H1 (cell line): Measurements from ENCODE around the gene ARL6IP4. TPM values are rescaled to one million over a fixed set of nuclear protein-coding genes. Genes with fewer than 3 reads are reported as not detected.

Experiments
- CTCF ChIA-PET: fragments of 300-600 bp; sonication (Branson Sonifier 250); formaldehyde crosslinking; loops from one replicate; lab custom pipeline; 2021; ENCODE audit not compliant: partially characterized antibody; lab: Charles Lee
- POLR2A ChIA-PET: fragments of 300-600 bp; sonication (Branson Sonifier 250); formaldehyde crosslinking; loops from one replicate; lab custom pipeline; 2021; ENCODE audit warnings: inconsistent platforms; ENCODE audit not compliant: partially characterized antibody; lab: Charles Lee
- DNase-seq, 2 experiments: peaks; one replicate each; pipeline versions ENCODE4 v3.0.0 to v3.0.0-alpha.2; 2010 to 2022; ENCODE audit warnings: low spot score in 2 of 2, low read depth in 1 of 2, mixed read lengths in 1 of 2
- FAIRE-seq: peaks from 2 replicates; lab custom pipeline; 2011; peaks lifted over from hg19 to GRCh38; lab: Jason Lieb, UNC
- H2AFZ ChIP-seq: 2 replicates; pipeline ENCODE4 v1.8.1; 2012; ENCODE audit warnings: low read length, inconsistent platforms
- H2AK5ac ChIP-seq: 2 replicates; pipeline ENCODE4 v1.6.1; 2013; ENCODE audit warnings: low read depth, low read length
- H2BK120ac ChIP-seq: replicated peaks from 2 replicates; pipeline ENCODE3; 2013; ENCODE audit warnings: low read depth, low read length, inconsistent platforms
- H2BK12ac ChIP-seq: 2 replicates; pipeline ENCODE4 v1.6.1; 2013; ENCODE audit warnings: low read depth, low read length
- H2BK15ac ChIP-seq: 2 replicates; pipeline ENCODE4 v1.6.1; 2013; ENCODE audit warnings: low read length
- H2BK20ac ChIP-seq: 2 replicates; pipeline ENCODE4 v1.6.1; 2013; ENCODE audit warnings: low read length
- H2BK5ac ChIP-seq: 2 replicates; pipeline ENCODE4 v1.6.1; 2013; ENCODE audit warnings: low read depth, low read length
- H3K14ac ChIP-seq: 2 replicates; pipeline ENCODE4 v1.6.1; 2013; ENCODE audit warnings: inconsistent platforms; ENCODE audit not compliant: insufficient read length
- H3K18ac ChIP-seq: 2 replicates; pipeline ENCODE4 v1.6.1; 2013; ENCODE audit warnings: low read length; ENCODE audit errors: extremely low read depth
- H3K23ac ChIP-seq: 2 replicates; pipeline ENCODE4 v1.6.1; 2013; ENCODE audit warnings: inconsistent platforms; ENCODE audit not compliant: insufficient read length
- H3K23me2 ChIP-seq: 2 replicates; pipeline ENCODE4 v1.6.1; 2013; ENCODE audit warnings: low read depth, low read length
- H3K27ac ChIP-seq: 2 replicates; pipeline ENCODE4 v1.6.1; 2011; ENCODE audit warnings: low read depth, low read length, inconsistent platforms
- H3K27me3 ChIP-seq, 4 experiments: replicated peaks in 1 of 4; 1 replicate in 1 of 4; 2 replicates in 3 of 4; pipeline versions ENCODE4 v1.6.1 to v1.8.1; 2011 to 2013; ENCODE audit warnings: low read length in 3 of 4, mild to moderate bottlenecking in 3 of 4, inconsistent platforms in 2 of 4, mixed read lengths in 2 of 4, moderate library complexity in 1 of 4; ENCODE audit not compliant: control insufficient read depth in 3 of 4, insufficient read depth in 3 of 4; ENCODE audit errors: extremely low read depth in 1 of 4
- H3K36me3 ChIP-seq, 4 experiments: 2 replicates each; pipeline versions ENCODE4 v1.6.1 to v1.8.1; 2011 to 2013; ENCODE audit warnings: mild to moderate bottlenecking in 4 of 4, low read length in 3 of 4, moderate library complexity in 2 of 4, control low read depth in 1 of 4, inconsistent platforms in 1 of 4; ENCODE audit not compliant: insufficient read depth in 4 of 4, control insufficient read depth in 2 of 4
- H3K4ac ChIP-seq: replicated peaks from 2 replicates; pipeline ENCODE3; 2013; ENCODE audit warnings: low read length, low read depth, mixed read lengths, inconsistent platforms; ENCODE audit not compliant: insufficient read length
- H3K4me1 ChIP-seq, 4 experiments: replicated peaks in 1 of 4; 1 replicate in 1 of 4; 2 replicates in 3 of 4; pipeline versions ENCODE4 v1.6.1 to v1.8.1; 2011 to 2013; ENCODE audit warnings: low read length in 3 of 4, inconsistent platforms in 2 of 4, mixed read lengths in 1 of 4; ENCODE audit not compliant: insufficient read depth in 4 of 4, control insufficient read depth in 3 of 4
- H3K4me2 ChIP-seq, 2 experiments: 2 replicates each; pipeline versions ENCODE4 v1.6.1 to v1.8.1; 2011 to 2013; ENCODE audit warnings: low read depth in 2 of 2, low read length in 2 of 2, control low read depth in 1 of 2, inconsistent platforms in 1 of 2, mild to moderate bottlenecking in 1 of 2; ENCODE audit not compliant: insufficient read depth in 1 of 2
- H3K4me3 ChIP-seq, 4 experiments: fragments of 200-600, 300-600 bp in 1 of 4; sonication (generic), shearing (Covaris generic), sonication (Bioruptor Twin) in 1 of 4; 2 replicates each; pipeline versions ENCODE4 v1.5.1 to v1.8.1; 2011 to 2016; ENCODE audit warnings: low read length in 4 of 4, low read depth in 3 of 4, control low read depth in 2 of 4, inconsistent platforms in 2 of 4, mild to moderate bottlenecking in 2 of 4, mixed read lengths in 1 of 4, moderate library complexity in 1 of 4; ENCODE audit not compliant: insufficient read depth in 2 of 4; ENCODE audit errors: extremely low read depth in 1 of 4
- H3K56ac ChIP-seq: replicated peaks from 2 replicates; pipeline ENCODE3; 2013; ENCODE audit warnings: low read depth, mild to moderate bottlenecking, mixed read lengths, low read length, inconsistent platforms; ENCODE audit not compliant: insufficient read length
- H3K79me1 ChIP-seq: 2 replicates; pipeline ENCODE4 v1.6.1; 2013; ENCODE audit warnings: low read depth, low read length, control low read depth
- H3K79me2 ChIP-seq, 2 experiments: 2 replicates each; pipeline versions ENCODE4 v1.6.1 to v1.8.1; 2012 to 2013; ENCODE audit warnings: low read length in 2 of 2, mild to moderate bottlenecking in 2 of 2, inconsistent platforms in 1 of 2; ENCODE audit not compliant: insufficient read depth in 2 of 2, control insufficient read depth in 1 of 2
- H3K9ac ChIP-seq, 4 experiments: replicated peaks in 1 of 4; 1 replicate in 1 of 4; 2 replicates in 3 of 4; pipeline versions ENCODE4 v1.6.1 to v1.8.1; 2011 to 2013; ENCODE audit warnings: low read depth in 3 of 4, low read length in 3 of 4, control low read depth in 2 of 4, mild to moderate bottlenecking in 2 of 4, moderate library complexity in 2 of 4, inconsistent platforms in 1 of 4; ENCODE audit errors: extremely low read depth in 1 of 4
- H3K9me3 ChIP-seq, 2 experiments: 2 replicates each; pipeline versions ENCODE4 v1.6.1 to v1.8.1; 2012 to 2013; ENCODE audit warnings: mild to moderate bottlenecking in 2 of 2, moderate library complexity in 2 of 2, control low read depth in 1 of 2, inconsistent platforms in 1 of 2, low read depth in 1 of 2, low read length in 1 of 2, mixed read lengths in 1 of 2; ENCODE audit not compliant: insufficient read depth in 2 of 2
- H4K20me1 ChIP-seq, 2 experiments: replicated peaks in 1 of 2; 2 replicates each; pipeline versions ENCODE3 to v1.8.1; 2011 to 2013; ENCODE audit warnings: inconsistent platforms in 2 of 2, low read length in 2 of 2, mild to moderate bottlenecking in 1 of 2; ENCODE audit not compliant: insufficient read depth in 2 of 2, control insufficient read depth in 1 of 2
- H4K5ac ChIP-seq: 2 replicates; pipeline ENCODE4 v1.6.1; 2013; ENCODE audit warnings: low read length, low read depth, mixed read lengths, inconsistent platforms; ENCODE audit not compliant: insufficient read length
- H4K8ac ChIP-seq: 2 replicates; pipeline ENCODE4 v1.8.0; 2013; ENCODE audit warnings: mild to moderate bottlenecking, moderate library complexity, low read length, inconsistent platforms; ENCODE audit not compliant: insufficient read depth; ENCODE audit errors: extremely low read depth
- H4K91ac ChIP-seq: replicated peaks from 2 replicates; pipeline ENCODE3; 2013; ENCODE audit warnings: low read length, mixed read lengths, inconsistent platforms; ENCODE audit not compliant: insufficient read length
- CTCF ChIP-seq, 3 experiments: IDR thresholded peaks; 1 replicate in 2 of 3; 2 replicates in 1 of 3; pipeline versions ENCODE4 v1.5.1 to v1.6.1; 2011; ENCODE audit warnings: low read length in 3 of 3, mild to moderate bottlenecking in 3 of 3, inconsistent platforms in 2 of 3, low read depth in 1 of 3, moderate library complexity in 1 of 3; ENCODE audit not compliant: insufficient read depth in 1 of 3; ENCODE audit errors: control extremely low read depth in 1 of 3
- EP300 ChIP-seq, 2 experiments: IDR thresholded peaks; 1 replicate in 1 of 2; 2 replicates in 1 of 2; pipeline ENCODE4 v1.6.1; 2011 to 2012; ENCODE audit warnings: low read depth in 2 of 2, low read length in 2 of 2, mild to moderate bottlenecking in 2 of 2, borderline replicate concordance in 1 of 2, inconsistent platforms in 1 of 2, moderate library complexity in 1 of 2
- WGBS, 2 experiments: shearing (Covaris generic) in 1 of 2; methylation state at CpG; one replicate each; pipeline versions ENCODE4 v1.1.6 to v1.1.7; 2013 to 2015; ENCODE audit warnings: low lambda C conversion rate in 2 of 2, mixed read lengths in 2 of 2, inconsistent platforms in 1 of 2, low coverage in 1 of 2, missing lambda C conversion rate in 1 of 2; ENCODE audit not compliant: insufficient replicate concordance in 2 of 2, insufficient coverage in 1 of 2, insufficient read length in 1 of 2; ENCODE audit errors: extremely low coverage in 1 of 2, missing lambda C conversion rate in 1 of 2; 5-methylcytosine and 5-hydroxymethylcytosine counted together
- polyA plus RNA-seq, 7 experiments: library from polyadenylated mRNA; depleted of rRNA in 3 of 7; stranded (reverse) in 5 of 7; unstranded in 2 of 7; fragments of >200 nt in 5 of 7; fragments of 200-250 nt in 2 of 7; gene quantifications; 1 replicate in 5 of 7; 2 replicates in 1 of 7; 4 replicates in 1 of 7; pipeline versions ENCODE4 v1.2.1 to v1.2.3, GENCODE V29; 2011 to 2013; ENCODE audit warnings: missing spikeins in 2 of 7, mixed read lengths in 2 of 7
- total RNA-seq: library from RNA; stranded (reverse); fragmentation: NEBNext Ultra II Directional; extraction: Animal tissue kit (Norgen Biotek cat#: 25700); gene quantifications from 2 replicates; pipeline ENCODE4 v1.2.1, GENCODE V29; 2021

ARL6IP4 gene
- total and polyA plus RNA-seq, 2 of the 8 experiments (the other 6 are each of a cell fraction or from before 2014, with no cell fraction given), result 76.4 to 109 TPM

GRCh38 chr12:122946690-122947341 lies 33.7 kb upstream of the ARL6IP4 start:
- H3K4me2 ChIP-seq, result no peak overlapping the region
- peak overlapping the region; percentile 20 for H4K8ac ChIP-seq
- no peak overlapping the region for H3K4ac ChIP-seq
- TF ChIP-seq CTCF (IDR thresholded peaks at IDR 0.05; ENCODE audit: control extremely low read depth in 1 of 3, insufficient read depth in 1 of 3, low read depth in 1 of 3, low read length in 3 of 3), result peak in 1 of 3 experiments; percentile 7; a peak in 1 of 4 replicates
- no peak for TF ChIP-seq EP300 (IDR thresholded peaks at IDR 0.05; ENCODE audit: borderline replicate concordance in 1 of 2, low read depth in 2 of 2, low read length in 2 of 2)
- H3K79me1 ChIP-seq, result no peaks in the 10 kb centered on the region
- no peaks in the 10 kb centered on the region for H3K79me2 ChIP-seq
- H3K4me1 ChIP-seq, result no peaks in the 10 kb centered on the region
- CTCF ChIA-PET, result interaction anchor here (0.6 to 21.5 kb wide), 11 partner anchors 10 to 296 kb away, joined by 3 to 473 read pairs (median 3); no protein-coding TSS in a partner anchor
- H4K20me1 ChIP-seq, result peaks cover 0 to 11% of the 10 kb centered on the region in 2 experiments
- no peak overlapping the region for H3K4me3 ChIP-seq
- no peak overlapping the region for H2BK5ac ChIP-seq
- FAIRE-seq (no peak), DNase-seq (no peak)
- H3K23me2 ChIP-seq, result no peaks in the 10 kb centered on the region
- no peak overlapping the region for H3K23ac ChIP-seq
- H3K27ac ChIP-seq, result no peak overlapping the region
- H2BK120ac ChIP-seq, result no peak overlapping the region
- POLR2A ChIA-PET, result interaction anchor here (0.6 to 1.4 kb wide), 3 partner anchors 10 to 84 kb away, joined by 3 read pairs; no protein-coding TSS in a partner anchor
- 89% methylated on average over 9 of the region's 10 CpGs; no CpG with 5 or more reads in 1 of the 2 experiments for WGBS, 2 experiments
- no peak overlapping the region for H2BK15ac ChIP-seq
- no peak overlapping the region for H4K5ac ChIP-seq
- no peak overlapping the region for H3K9ac ChIP-seq
- H2BK12ac ChIP-seq, result no peak overlapping the region
- no peak overlapping the region for H3K18ac ChIP-seq
- H2AK5ac ChIP-seq, result no peak overlapping the region
- H2AFZ ChIP-seq, result no peak overlapping the region
- no peak overlapping the region for H4K91ac ChIP-seq
- H3K56ac ChIP-seq, result no peak overlapping the region
- no peaks in the 10 kb centered on the region for H3K27me3 ChIP-seq
- H2BK20ac ChIP-seq, result no peak overlapping the region
- H3K36me3 ChIP-seq, result no peaks in the 10 kb centered on the region
- H3K14ac ChIP-seq, result no peak overlapping the region
- H3K9me3 ChIP-seq, result no peaks in the 10 kb centered on the region
